ENCODE results near the gene FOXM1.
A peak's percentile ranks its signal among the peaks of the same experiment; 100 is the strongest.

FOXM1 gene, protein sequence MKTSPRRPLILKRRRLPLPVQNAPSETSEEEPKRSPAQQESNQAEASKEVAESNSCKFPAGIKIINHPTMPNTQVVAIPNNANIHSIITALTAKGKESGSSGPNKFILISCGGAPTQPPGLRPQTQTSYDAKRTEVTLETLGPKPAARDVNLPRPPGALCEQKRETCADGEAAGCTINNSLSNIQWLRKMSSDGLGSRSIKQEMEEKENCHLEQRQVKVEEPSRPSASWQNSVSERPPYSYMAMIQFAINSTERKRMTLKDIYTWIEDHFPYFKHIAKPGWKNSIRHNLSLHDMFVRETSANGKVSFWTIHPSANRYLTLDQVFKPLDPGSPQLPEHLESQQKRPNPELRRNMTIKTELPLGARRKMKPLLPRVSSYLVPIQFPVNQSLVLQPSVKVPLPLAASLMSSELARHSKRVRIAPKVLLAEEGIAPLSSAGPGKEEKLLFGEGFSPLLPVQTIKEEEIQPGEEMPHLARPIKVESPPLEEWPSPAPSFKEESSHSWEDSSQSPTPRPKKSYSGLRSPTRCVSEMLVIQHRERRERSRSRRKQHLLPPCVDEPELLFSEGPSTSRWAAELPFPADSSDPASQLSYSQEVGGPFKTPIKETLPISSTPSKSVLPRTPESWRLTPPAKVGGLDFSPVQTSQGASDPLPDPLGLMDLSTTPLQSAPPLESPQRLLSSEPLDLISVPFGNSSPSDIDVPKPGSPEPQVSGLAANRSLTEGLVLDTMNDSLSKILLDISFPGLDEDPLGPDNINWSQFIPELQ

DNA sequence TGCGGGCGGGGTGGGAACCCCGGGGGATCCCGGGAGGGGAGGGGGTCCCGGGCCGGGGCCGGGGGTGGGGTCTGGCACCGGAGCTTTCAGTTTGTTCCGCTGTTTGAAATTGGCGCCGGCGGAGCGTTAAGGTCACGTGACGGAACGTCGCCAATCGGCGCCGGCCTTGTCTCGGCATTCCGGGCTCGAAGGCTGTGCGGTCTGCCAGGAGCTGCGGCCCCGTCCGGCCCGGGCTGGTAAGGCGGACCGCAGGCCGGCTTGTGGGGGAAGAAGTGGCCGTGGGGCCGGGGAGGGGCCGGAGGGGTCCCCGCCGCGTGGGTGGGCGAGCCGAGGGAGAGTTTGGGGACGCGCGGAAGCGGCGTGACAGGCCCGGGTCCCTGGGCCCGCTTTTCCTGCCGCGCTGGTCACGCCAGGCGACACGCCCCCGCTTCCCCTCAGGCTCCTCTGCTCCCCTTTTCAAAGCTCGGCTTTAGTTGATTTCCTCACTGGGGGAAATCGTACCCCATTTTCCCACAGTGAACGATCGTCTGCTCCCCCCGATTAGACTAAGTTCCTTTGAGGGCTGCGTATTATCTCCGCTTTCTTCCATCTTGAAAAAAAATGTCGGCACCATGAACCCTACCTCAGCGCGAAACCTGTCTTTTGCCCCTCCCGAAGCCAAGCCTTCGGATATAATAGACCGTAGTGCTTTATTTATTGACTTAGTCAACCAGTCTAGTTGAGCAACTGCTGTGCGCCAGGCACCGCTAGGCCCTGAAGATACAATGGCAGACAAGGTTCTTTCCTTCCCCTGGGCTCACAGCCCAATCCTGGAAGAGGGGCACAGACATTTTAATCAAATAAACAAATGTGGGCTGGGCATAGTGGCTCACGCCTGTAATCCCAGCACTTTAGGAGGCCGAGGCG lies at the start of gene FOXM1, which contains the start of gene RHNO1:
Gene FOXM1, minus strand, starts transcription at position 128 of the 906 bp plus-strand sequence. CDS start 2,696 bp downstream, outside the sequence.
Gene RHNO1, plus strand, starts transcription at position 177 of the 906 bp plus-strand sequence. CDS start 8,144 bp downstream, outside the sequence.
- DNase-seq: peak; percentile 81

DNA sequence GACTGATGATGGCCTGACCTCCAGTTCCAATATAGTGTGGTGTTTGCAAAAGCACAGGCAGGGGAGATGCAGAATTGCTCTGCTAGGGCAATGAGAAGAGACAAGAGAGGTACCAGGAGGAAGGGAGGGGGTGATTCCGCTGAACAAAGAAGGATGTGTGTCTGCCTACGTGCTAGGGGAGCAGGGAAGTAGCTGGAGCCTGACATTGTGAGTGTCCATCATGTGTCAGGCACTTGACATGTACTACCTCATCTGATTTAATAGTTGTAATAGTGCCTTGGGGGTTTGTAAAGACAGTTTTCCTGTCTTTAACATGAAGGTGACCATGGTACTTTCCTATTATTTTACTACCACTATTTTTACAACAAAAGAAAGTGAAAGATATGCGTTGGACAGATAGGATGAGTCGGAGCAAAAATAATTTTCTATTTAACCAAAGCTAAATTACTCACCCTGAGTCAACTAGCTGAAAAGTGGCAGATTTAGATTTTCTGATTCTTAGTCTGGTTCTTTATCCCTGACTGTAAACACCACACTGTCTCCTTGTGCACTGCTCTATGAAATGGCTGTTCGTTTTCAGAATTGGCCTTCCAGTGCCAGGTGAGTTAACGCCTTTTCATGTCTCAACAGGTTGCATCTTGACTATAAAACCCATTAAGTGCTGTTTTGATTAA lies 48.5 kb upstream of the FOXM1 start:
- no peak for DNase-seq

DNA sequence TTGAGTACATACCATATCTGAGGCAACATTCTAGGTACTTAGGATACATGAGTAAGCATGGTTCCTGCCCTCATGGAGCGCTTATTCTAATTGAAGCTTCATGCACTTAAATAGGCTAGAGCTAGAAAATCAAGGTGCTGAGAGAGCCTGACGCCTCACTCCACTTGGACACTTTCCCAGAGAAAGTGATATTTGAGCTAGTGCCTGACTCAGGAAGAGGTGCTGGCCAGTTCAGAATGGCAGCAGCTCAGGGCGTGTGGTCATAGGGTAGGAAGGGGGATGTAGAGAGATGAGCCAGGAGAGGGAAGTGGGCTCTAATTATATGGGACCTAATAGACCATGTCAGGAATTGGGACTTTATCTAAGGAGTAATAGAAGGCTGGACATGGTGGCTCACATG lies 47.0 kb upstream of the FOXM1 start:
- no peak for DNase-seq

DNA sequence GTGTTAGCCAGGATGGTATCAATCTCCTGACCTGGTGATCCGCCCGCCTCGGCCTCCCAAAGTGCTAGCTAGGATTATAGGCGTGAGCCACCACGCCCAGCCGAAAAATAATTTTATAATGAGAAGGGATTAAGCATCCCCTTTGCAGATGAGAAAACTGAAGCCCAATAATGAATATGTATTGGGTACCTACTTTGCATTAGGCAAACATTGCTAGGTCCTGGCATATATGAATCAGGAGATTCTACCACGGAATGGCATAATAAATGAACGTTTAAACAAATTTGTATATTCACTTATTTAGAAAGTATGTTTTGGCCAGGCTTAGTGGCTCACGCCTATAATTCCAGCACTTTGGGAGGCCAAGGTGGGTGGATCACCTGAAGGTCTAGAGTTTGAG lies 46.1 kb upstream of the FOXM1 start:
- no peak for DNase-seq

DNA sequence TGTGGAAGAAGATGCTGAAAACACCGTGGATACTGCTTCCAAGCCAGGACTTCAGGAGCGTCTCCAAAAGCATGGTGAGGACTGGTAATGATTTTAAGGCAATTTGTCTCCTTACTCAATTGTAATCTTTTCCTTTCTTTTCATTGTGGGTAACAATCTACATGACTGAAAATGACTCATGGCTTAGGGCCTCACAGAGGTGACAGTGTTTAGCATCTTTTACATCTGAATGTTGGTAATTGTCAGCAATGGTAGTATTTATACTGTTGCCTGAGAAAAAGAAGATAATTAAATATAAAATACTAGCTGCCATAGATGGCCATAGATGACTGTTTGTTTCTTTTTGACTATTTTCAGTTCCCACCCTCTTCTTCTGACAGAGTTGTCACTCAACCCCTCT lies 45.4 kb upstream of the FOXM1 start:
- DNase-seq: no peak

DNA sequence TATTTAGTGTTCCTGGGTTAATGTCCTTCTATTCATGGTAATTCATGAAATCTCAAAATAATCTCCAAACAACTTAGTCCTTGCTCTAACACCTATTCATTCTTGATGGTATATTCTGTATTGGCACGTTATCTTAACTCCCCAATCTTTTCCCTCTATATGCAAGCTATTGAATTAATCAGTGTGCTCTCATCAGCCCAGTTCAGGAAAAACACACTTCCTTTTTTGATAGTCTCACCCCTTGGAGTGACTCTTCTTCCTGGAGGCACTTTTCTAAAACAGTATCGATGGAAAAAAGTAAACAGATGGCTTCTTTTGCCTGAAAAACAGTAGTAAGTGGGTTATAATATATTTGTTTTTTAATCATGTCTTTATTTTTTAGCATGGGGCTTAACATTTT lies 42.3 kb upstream of the FOXM1 start:
- no peak for DNase-seq

DNA sequence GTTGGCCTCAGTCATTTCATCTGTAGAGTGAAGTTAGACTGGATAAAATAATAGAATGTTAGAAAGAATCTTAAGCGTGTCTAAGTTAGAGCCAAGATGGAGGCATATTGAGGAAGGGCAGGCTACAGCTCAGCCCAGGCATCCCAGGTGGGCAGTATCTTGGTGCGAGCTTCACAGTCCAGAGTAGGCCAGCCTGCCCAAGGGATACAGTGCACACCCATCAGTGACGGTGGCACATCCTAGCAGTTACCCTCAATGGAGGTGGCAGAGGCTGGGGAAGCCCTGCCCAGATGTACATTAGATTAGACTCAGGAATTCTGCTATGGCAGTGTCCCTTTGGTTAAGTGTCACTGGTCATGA lies 35.2 kb upstream of the FOXM1 start:
- no peak for DNase-seq

DNA sequence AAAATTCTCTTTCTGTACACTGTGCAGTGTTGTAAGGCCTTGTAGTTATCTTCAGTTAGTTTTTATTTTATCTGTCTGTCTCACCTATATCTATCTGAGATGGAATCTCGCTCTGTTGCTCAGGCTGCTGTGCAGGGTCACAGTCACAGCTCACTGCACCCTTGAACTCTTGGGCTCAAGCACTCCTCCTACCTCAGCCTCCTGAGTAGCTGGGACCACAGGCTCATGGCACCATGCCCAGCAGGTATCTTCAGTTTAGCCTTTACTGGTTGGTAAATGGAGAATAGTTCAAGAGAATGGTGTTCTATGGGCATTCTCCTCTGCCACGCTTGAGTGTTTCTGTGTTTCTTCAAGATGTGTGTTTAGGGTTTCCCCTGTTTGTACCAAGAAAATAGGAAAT lies 27.3 kb upstream of the FOXM1 start:
- DNase-seq: no peak

DNA sequence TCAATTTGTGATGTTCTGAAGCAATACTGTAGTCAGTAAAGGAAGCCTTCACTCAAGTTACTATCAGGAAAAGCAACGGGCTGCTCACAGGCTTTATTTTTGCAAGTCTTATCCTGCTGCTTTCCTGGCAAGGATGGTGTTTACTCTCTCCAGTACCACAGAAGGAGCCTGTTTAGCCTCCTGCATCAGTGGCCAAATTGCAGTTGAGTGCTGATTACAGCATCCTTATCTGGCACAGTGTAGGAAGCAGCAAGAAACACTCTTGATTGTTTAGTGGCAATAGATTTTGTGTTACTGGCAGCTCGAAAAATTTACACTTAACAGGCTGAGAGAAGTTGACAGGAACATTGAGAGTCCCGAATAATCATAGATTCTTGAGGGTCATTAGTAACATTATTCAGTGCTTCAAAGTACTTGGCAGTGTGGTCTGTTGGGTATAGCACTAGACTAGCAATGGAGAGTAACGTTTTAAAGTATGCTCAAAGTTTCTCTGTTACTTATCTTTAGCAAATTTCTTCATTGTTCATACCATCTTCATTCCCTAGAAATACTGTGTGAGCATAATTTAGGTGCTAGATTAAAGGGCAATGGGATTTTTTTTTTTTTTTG lies 25.4 kb upstream of the FOXM1 start:
- no peak for DNase-seq

DNA sequence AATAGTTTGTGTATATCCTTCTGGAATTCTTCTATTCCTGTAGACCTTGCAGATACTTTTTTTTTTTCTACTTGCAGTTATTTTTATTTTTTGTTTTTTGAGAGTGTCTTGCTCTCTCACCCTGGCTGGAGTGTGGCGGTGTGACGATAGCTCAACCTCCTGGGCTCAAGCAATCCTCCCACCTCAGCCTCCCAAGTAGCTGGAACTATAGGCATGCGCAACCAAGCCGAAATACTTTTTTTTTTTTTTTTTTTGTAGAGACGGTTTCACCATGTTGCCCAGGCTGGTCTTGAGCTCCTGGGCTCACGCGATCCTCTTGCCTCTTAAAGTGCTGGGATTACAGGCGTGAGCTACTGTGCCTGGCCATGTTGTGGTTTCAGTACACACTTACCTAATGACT lies 23.7 kb upstream of the FOXM1 start:
- no peak for DNase-seq

DNA sequence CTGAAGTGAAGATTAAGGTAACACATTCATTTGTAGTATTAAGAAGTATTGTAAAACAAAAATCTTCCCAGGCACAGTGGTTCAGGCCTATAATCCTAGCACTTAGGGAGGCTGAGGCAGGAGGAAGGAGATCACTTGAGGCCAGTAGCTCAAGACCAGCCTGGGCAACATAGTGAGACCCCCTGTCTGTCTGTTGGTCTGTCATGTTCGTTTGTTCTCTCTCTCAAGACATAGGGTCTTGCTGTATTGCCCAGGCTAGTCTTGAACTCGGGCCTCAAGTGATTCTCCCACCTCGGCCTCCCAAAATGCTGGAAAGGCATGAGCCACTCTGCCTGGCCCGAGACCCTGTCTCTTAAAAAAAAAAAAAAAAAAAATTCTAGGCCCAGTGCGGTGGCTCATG lies 20.4 kb upstream of the FOXM1 start:
- no peak for DNase-seq

DNA sequence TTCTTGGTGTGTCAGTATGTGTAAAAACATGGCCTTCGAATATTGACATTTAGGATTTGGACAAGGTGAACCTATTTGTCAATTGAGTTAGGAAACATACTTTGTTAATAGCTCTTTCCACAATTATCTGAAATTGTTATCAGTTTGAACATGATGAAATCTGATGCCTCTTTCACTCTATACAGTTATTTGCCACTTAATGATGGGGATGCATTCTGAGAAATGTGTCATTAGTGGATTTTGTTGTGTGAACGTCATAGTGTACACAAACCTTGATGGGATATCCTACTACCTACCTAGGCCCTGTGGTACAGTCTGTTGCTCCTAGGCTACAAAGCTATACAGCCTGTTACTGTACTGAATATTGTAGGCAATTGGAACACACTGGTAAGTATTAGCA lies 18.5 kb upstream of the FOXM1 start:
- no peak for DNase-seq

DNA sequence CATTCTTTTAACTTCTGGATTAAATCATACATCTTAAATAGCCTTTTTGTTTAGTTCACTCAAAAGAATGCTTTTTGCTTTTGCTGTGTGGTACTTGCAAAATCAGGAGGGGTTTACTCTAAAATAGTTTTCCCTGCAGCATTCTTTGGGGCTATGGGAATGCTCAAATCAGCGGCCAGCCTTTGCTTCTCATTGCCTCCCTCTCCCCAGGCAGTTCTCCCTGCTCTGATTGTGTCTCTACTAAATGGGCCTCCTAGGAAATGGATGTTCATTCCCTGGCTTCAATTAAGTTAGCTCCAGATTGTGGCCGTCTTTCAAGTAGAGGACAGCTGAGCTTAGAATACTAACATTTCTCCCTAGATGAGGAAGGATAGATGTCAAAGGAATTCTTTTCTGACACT lies 18.1 kb upstream of the FOXM1 start:
- DNase-seq: no peak

DNA sequence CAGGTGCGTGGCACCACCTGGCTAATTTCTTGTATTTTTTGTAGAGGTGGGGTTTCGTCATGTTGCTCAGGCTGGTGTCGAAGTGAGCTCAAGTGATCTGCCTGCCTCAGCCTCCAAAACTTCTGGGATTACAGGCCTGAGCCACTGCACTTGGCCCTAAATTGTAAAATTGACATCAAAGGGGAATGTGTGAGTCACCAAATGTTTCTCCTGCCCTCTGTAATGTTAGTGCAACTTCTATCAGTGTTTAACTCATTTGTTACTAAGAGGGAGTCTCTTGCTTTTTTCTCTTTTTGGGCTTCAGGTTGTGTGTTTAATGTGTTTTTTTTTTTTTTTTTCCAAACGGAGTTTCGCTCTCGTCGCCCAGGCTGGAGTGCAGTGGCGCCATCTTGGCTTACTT lies 16.0 kb upstream of the FOXM1 start:
- no peak for DNase-seq

DNA sequence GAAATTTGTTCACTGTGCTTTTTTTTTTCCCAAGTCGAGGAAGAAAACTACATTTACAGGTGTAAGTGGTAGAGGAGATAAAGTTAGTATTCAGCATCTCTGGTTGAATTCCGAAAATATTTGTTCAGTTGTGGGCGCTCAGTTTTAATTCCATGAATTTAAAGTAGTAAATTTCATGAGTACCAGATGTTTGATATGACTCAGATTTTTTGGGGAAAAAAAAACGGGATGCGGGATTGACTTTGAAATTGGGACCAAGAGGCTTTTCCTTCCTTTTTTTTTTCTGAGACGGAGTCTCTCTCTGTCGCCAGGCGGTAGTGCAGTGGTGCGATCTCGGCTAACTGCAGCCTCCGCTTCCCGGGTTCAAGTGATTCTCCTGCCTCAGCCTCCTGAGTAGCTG lies 15.3 kb upstream of the FOXM1 start:
- no peak for DNase-seq

DNA sequence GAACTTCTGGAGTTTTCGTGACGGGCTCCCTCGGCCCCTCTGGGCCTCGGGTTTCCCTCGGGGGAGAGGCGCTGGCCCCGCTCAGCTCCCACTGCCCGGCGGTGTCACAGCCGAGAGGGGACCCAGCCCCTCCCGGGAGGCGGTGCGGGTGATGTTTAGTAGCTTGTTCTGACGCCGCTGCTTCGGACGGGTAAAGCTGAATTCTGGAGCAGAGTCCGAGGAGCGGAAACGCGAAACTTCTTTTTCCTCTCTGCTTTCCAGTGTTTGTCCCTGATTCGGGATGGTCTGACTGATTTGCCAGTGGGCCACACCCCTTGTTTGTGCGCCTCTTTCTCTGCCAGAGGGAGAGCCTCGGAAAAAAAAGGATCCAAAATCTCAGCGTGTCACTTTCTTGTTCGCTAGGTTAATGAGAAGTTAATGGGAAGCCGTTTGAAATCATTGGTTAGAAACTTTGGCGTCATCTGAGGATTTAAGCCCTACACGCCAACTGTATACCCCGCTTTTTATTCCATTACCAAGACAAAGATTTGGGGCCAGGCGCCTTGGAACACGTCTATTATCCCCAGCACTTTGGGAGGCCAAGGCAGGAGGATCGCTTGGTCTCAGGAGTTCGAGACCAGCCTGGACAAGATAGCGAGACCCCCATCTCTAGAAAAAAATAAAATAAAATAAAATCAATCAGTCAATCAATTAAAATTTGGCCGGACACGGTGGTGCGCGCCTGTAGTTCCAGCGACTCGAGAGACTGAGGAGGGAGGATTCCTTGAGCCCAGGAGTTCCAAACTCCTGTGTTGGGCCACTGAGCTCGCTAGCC lies 14.5 kb upstream of the FOXM1 start:
- no peak for DNase-seq

DNA sequence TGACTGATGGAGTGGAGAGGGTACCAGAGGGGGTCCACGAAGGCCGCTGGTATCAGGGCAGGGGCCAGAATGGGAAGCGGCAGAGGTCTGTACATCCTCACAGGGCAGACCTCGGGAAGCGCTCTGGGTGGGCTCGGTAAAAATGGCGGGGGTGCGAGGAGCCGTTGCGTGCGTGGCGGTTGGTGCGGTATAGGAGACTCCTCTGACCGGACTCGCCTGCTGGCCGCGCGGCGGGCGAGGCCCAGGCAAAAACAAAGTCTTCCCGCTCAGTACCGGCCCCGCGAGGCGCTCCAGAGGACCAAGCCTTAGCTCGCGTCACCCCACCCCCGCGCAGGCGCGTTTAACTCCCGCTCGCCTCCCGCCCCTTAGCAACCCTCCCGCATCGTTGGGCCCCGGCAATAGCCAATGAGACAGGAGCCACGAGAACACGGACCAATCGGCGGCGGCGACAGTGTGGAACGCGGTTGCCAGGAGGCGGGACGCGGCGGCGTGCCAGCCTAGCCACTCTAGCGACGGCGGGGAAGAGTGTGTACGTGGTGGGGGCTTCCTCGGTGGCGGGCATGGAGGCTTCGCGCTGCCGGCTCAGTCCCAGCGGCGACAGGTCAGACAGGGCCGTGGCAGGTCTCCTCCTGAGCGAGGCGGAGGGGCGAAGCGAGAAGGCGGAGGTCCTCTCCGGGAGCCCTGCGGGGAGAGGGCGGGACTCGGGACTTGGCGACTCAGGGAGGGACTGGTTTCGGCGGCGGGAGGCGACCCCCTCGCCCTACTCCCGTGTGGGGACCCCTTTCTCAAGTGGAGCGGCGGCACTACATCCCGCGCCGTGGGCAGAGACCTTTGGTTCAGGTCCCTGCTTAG lies 13.6 kb upstream of the FOXM1 start, which contains the start of gene TULP3:
Gene TULP3, plus strand, starts transcription at position 504 of the 852 bp plus-strand sequence. Its CDS starts 57 bp downstream, at position 561.
- DNase-seq: peak; percentile 96

DNA sequence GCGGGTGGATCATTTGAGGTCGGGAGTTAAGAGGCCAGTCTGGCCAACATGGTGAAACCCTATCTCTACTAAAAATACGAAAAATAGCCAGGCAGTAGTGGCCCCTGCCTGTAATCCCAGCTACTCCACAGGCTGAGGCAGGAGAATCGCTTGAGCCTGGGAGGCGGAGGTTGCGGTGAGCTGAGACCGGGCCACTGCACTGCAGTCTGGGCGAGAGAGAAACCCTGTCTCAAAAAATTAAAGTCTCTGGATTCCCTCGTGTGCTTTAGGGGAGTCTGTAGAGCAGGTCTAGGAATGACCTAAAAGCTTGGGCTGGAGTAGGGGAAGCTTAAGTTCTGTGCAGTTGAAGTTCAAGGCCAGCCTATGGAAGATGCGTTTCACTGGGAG lies 13.0 kb upstream of the FOXM1 start:
- no peak for DNase-seq

DNA sequence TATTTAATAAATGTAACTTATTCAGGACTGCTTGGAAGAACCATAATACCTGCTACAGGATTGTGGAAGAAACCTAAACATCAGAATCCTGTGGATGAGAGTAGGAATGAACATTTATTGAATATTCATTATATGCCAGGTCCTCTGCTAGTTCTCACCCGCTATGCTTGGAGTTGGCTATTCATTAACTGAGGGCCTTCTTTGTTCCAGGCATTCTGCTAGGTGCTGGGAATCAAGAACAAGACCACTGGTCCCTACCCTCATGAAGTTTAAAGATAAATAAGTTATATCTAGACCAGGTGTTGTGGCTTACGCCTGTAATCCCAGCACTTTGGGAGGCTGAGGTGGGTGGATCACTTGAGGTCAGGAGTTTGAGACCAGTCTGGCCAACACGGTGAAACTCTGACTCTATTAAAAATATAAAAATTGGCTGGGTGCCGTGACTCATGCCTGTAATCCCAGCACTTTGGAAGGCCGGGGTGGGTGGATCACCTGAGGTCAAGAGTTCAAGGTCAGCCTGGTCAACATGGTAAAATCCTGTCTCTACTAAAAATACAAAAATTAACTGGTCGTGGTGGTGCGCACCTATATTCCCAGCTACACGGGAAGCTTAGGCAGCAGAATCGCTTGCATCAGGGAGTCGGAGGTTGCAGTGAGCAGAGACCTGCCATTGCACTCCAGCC lies 9.9 kb upstream of the FOXM1 start:
- DNase-seq: no peak

DNA sequence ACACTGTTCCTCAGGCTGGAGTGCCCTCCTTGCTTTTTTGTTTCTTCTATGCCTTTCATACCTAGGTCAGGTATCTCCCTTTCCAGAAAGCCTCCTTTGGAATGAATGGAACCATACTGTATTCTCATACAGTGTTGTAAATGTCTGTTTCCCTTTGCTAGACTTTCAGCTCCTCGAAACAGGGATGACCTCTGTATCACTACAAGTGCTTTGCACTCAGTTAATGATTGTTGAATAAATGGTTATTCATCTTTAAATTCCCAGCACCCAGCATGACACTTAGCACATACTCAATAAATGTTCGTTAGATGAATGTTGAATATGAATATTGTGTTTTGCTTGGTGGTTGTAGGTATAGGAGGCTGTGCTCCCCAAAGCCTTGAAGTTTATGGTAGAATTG lies 7.8 kb upstream of the FOXM1 start:
- DNase-seq: no peak

Data from activated T-cell treated with anti-CD3 and anti-CD28 coated beads for 4 hours (primary cell).